ENCODE measurements around the gene COTL1. TPM values are rescaled to one million over a fixed set of nuclear protein-coding genes. Genes with fewer than 3 reads are reported as not detected.

The COTL1 gene
- total RNA-seq, 1 experiment from 2014 or later, result 102 TPM

DNA sequence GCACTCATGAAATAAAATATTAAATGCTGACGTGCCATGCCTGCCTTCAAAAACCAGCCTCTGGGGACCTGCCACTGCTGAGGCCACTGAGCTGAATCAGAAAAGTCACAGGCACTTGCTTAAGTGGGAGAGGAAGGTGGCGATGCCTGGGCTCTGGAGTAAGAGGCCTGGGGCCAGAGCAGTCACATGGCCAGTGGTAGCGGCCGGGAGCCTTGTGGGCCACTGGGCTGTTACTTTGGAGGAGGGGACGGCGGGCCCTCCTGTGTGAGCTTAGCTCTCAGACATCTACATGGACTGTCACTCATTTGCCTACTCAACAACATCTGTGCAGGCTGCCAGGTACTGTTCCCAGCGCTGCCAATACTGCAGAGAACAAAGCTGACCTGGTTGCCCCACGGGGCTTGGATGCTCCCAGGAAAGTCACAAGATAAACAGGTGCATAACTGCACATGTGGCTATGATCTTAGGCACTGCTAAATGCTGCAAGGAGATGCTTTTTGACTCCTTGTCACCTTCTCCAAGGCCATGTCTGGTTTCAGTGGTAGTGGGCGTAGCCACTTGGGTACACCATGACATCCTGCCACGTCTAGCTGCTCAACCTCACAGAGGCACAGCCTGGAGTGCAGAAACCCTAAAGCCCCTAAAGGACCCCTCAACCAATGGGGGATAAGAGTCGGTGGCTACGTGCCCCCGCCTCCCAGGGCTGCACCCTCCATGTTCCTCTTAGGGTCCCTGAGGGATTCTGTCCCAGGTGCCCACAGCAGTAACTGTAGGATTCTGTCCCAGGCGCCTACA is 11.6 kb downstream of the COTL1 start:
- TF ChIP-seq GTF2I (CRISPR knock-in tag; conservative IDR thresholded peaks at IDR 0.05), result no peak
- TF ChIP-seq, protein P1, sequence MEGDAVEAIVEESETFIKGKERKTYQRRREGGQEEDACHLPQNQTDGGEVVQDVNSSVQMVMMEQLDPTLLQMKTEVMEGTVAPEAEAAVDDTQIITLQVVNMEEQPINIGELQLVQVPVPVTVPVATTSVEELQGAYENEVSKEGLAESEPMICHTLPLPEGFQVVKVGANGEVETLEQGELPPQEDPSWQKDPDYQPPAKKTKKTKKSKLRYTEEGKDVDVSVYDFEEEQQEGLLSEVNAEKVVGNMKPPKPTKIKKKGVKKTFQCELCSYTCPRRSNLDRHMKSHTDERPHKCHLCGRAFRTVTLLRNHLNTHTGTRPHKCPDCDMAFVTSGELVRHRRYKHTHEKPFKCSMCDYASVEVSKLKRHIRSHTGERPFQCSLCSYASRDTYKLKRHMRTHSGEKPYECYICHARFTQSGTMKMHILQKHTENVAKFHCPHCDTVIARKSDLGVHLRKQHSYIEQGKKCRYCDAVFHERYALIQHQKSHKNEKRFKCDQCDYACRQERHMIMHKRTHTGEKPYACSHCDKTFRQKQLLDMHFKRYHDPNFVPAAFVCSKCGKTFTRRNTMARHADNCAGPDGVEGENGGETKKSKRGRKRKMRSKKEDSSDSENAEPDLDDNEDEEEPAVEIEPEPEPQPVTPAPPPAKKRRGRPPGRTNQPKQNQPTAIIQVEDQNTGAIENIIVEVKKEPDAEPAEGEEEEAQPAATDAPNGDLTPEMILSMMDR (IDR thresholded peaks at IDR 0.05), result no peak
- no peak for TF ChIP-seq JUN (CRISPR knock-in tag; IDR thresholded peaks at IDR 0.05)
- TF ChIP-seq ZNF396 (CRISPR knock-in tag; IDR thresholded peaks at IDR 0.05; ENCODE audit: borderline replicate concordance), result no peak
- no peak for TF ChIP-seq HMGXB4 (CRISPR knock-in tag; IDR thresholded peaks at IDR 0.05)
- no peak for TF ChIP-seq E2F4 (CRISPR knock-in tag; IDR thresholded peaks at IDR 0.05; ENCODE audit: borderline replicate concordance, low read depth)
- TF ChIP-seq NFYB (CRISPR knock-in tag; conservative IDR thresholded peaks at IDR 0.05; ENCODE audit: low read depth), result no peak
- TF ChIP-seq ZNF232 (CRISPR knock-in tag; IDR thresholded peaks at IDR 0.05), result no peak
- TF ChIP-seq, protein P2, sequence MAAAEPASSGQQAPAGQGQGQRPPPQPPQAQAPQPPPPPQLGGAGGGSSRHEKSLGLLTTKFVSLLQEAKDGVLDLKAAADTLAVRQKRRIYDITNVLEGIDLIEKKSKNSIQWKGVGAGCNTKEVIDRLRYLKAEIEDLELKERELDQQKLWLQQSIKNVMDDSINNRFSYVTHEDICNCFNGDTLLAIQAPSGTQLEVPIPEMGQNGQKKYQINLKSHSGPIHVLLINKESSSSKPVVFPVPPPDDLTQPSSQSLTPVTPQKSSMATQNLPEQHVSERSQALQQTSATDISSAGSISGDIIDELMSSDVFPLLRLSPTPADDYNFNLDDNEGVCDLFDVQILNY (CRISPR knock-in tag; IDR thresholded peaks at IDR 0.05), result no peak
- no peak for TF ChIP-seq SP1 (CRISPR knock-in tag; conservative IDR thresholded peaks at IDR 0.05)
- no peak for TF ChIP-seq ZNF121 (CRISPR knock-in tag; IDR thresholded peaks at IDR 0.05)
- no peak for TF ChIP-seq TP53 (CRISPR knock-in tag; IDR thresholded peaks at IDR 0.05)
- no peak for TF ChIP-seq CBFB (CRISPR knock-in tag; IDR thresholded peaks at IDR 0.05; ENCODE audit: low read depth)
- TF ChIP-seq, protein P3, sequence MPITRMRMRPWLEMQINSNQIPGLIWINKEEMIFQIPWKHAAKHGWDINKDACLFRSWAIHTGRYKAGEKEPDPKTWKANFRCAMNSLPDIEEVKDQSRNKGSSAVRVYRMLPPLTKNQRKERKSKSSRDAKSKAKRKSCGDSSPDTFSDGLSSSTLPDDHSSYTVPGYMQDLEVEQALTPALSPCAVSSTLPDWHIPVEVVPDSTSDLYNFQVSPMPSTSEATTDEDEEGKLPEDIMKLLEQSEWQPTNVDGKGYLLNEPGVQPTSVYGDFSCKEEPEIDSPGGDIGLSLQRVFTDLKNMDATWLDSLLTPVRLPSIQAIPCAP (CRISPR knock-in tag; IDR thresholded peaks at IDR 0.05), result no peak
- TF ChIP-seq NR2C2 (CRISPR knock-in tag; IDR thresholded peaks at IDR 0.05), result no peak
- TF ChIP-seq, protein P4, sequence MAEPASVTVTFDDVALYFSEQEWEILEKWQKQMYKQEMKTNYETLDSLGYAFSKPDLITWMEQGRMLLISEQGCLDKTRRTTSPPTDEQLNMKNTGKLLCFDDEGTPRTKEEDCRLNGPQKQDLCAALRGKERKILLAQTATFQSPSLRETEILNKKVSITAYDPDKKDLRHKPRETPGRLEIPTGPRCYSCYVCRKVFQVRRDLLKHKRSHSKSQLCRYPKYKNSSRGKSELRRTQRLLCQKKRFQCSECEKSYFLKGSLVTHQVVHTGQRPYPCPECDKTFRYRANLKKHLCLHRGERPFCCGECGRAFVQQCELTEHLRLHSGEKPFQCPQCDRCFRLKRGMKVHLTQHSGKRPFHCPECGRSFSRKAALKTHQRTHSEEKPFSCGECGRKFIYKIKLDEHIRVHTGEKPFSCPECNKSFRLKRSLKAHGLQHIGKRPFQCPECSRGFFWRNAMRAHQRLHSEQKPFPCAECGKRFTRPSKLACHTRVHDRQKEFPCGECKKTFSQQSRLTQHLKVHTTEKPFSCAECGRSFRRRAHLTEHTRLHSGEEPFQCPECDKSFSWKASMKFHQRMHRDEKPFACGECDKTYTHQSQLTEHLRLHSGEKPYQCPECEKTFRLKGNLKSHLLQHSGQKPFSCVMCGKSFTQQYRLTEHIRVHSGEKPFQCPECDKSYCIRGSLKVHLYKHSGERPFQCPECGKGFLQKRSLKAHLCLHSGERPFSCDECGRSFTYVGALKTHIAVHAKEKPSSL (CRISPR knock-in tag; conservative IDR thresholded peaks at IDR 0.05), result no peak
- no peak for TF ChIP-seq MYBL2 (CRISPR knock-in tag; IDR thresholded peaks at IDR 0.05)
- Mint-ChIP-seq H3K9me3 (peaks cover 8% of the 10 kb centered on the region), H3K4me3 (no peak overlapping the region), H3K27me3 (ENCODE audit: low read depth) (no peaks in the 10 kb centered on the region), H3K36me3 (peaks cover 25% of the 10 kb centered on the region), H3K27ac (no peak overlapping the region), H3K4me1 (peaks cover 25% of the 10 kb centered on the region)
- ATAC-seq (no peak), DNase-seq (ENCODE audit: low spot score) (no peak)
- ChIA-PET POLR2A (no interaction called here), CTCF (no interaction called here)

All from WTC11 (cell line).